DND-41 (cell line): Measurements from ENCODE around the gene GPC6.

Source experiments
- EZH2 ChIP-seq: IDR thresholded peaks from 3 replicates; pipeline ENCODE4 v1.6.1; 2012; ENCODE audit warnings: borderline replicate concordance, low read depth, mild to moderate bottlenecking, moderate library complexity, low read length, inconsistent platforms; ENCODE audit not compliant: severe bottlenecking
- TF ChIP-seq, protein P1 (sequence below): IDR thresholded peaks from 2 replicates; pipeline ENCODE4 v1.5.1; 2012; ENCODE audit warnings: borderline replicate concordance, low read length, moderate library complexity, mild to moderate bottlenecking; ENCODE audit not compliant: poor library complexity, severe bottlenecking; ENCODE audit errors: extremely low read depth

DNA sequence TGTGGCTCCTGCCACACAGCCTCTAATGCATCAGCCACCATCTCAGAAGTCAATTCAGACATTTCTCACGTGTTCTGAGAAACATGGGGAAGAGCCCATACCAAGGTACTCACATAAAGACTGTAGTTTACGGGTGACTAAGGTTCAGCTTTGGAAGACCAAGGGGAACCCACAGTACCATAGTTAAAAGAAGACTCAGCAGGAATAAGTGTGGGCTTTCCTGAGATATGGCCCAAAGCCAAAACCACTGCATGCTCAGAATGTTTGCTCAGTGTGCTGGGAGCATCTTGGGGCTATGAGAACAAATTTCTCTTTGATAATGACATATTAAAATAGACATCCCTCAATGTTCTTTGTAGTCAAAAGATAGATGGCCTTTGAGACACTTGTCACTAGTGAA is 969.1 kb downstream of the GPC6 start:
- TF ChIP-seq, protein P1, sequence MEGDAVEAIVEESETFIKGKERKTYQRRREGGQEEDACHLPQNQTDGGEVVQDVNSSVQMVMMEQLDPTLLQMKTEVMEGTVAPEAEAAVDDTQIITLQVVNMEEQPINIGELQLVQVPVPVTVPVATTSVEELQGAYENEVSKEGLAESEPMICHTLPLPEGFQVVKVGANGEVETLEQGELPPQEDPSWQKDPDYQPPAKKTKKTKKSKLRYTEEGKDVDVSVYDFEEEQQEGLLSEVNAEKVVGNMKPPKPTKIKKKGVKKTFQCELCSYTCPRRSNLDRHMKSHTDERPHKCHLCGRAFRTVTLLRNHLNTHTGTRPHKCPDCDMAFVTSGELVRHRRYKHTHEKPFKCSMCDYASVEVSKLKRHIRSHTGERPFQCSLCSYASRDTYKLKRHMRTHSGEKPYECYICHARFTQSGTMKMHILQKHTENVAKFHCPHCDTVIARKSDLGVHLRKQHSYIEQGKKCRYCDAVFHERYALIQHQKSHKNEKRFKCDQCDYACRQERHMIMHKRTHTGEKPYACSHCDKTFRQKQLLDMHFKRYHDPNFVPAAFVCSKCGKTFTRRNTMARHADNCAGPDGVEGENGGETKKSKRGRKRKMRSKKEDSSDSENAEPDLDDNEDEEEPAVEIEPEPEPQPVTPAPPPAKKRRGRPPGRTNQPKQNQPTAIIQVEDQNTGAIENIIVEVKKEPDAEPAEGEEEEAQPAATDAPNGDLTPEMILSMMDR: no peak
- no peak for TF ChIP-seq EZH2
